SK-N-SH (cell line): ENCODE measurements around the gene CTU1. TPM values are rescaled to one million over a fixed set of nuclear protein-coding genes. Genes with fewer than 3 reads are reported as not detected.

ENCODE experiments used
- CTCF ChIA-PET: fragments of 300-600, 350-600 bp; formaldehyde crosslinking; extraction: SDS; loops from one replicate; lab custom pipeline; 2021; lab: Yijun Ruan, JAX
- POLR2A ChIA-PET: fragments of 350-600 bp; sonication (Branson Sonifier 250); formaldehyde crosslinking; extraction: SDS; loops from one replicate; lab custom pipeline; 2020; ENCODE audit warnings: antibody characterized with exemption, inconsistent platforms; lab: Yijun Ruan, JAX
- DNase-seq: peaks from one replicate; pipeline ENCODE4 v3.0.0; 2012
- H2AFZ ChIP-seq: fragments of 200-600 bp; sonication (generic); 2 replicates; pipeline ENCODE4 v1.8.1; 2016; ENCODE audit warnings: antibody characterized with exemption, mild to moderate bottlenecking, low read depth
- H3F3A ChIP-seq: fragments of 200-600 bp; sonication (generic); replicated peaks from 2 replicates; pipeline ENCODE3; 2016; ENCODE audit warnings: antibody characterized with exemption, mild to moderate bottlenecking; ENCODE audit not compliant: insufficient read depth
- H3K27ac ChIP-seq, 2 experiments: fragments of 200-500 bp in 1 of 2; fragments of 200-600 bp in 1 of 2; sonication (Bioruptor generic) in 1 of 2; sonication (generic), shearing (Covaris generic) in 1 of 2; 2 replicates each; pipeline versions ENCODE4 v1.5.1 to v1.6.1; 2014 to 2016; ENCODE audit warnings: low read depth in 2 of 2, inconsistent platforms in 1 of 2, low read length in 1 of 2, mild to moderate bottlenecking in 1 of 2, mixed read lengths in 1 of 2
- H3K27me3 ChIP-seq: fragments of 200-600 bp; sonication (generic), shearing (Covaris generic); 2 replicates; pipeline ENCODE4 v1.6.1; 2016; ENCODE audit warnings: mixed run types; ENCODE audit not compliant: insufficient read depth
- H3K36me3 ChIP-seq, 2 experiments: fragments of 200-500 bp in 1 of 2; fragments of 200-600 bp in 1 of 2; sonication (Bioruptor generic) in 1 of 2; sonication (generic) in 1 of 2; replicated peaks in 1 of 2; 2 replicates each; pipeline versions ENCODE3 to v1.5.1; 2014 to 2016; ENCODE audit warnings: low read length in 1 of 2, mild to moderate bottlenecking in 1 of 2; ENCODE audit not compliant: insufficient read depth in 2 of 2, control insufficient read depth in 1 of 2
- H3K4me1 ChIP-seq, 2 experiments: fragments of 200-500 bp in 1 of 2; fragments of 200-600 bp in 1 of 2; sonication (Bioruptor generic) in 1 of 2; sonication (generic), shearing (Covaris generic) in 1 of 2; 2 replicates each; pipeline versions ENCODE4 v1.5.1 to v1.6.1; 2014 to 2016; ENCODE audit warnings: low read depth in 1 of 2, low read length in 1 of 2, mixed run types in 1 of 2; ENCODE audit not compliant: insufficient read depth in 2 of 2, control insufficient read depth in 1 of 2
- H3K4me2 ChIP-seq: fragments of 200-600 bp; sonication (generic), shearing (Covaris generic); 2 replicates; pipeline ENCODE4 v1.6.1; 2017; ENCODE audit warnings: mixed run types
- H3K4me3 ChIP-seq, 2 experiments: fragments of 200-500 bp in 1 of 2; fragments of 200-600 bp in 1 of 2; sonication (Bioruptor generic) in 1 of 2; sonication (generic), shearing (Covaris generic) in 1 of 2; 2 replicates each; pipeline versions ENCODE4 v1.5.1 to v1.8.1; 2014 to 2016; ENCODE audit warnings: low read depth in 2 of 2, inconsistent platforms in 1 of 2, low read length in 1 of 2, mild to moderate bottlenecking in 1 of 2, mixed read lengths in 1 of 2, moderate library complexity in 1 of 2
- H3K79me2 ChIP-seq: fragments of 200-600 bp; sonication (generic); 2 replicates; pipeline ENCODE4 v1.8.1; 2017; ENCODE audit warnings: mild to moderate bottlenecking; ENCODE audit not compliant: insufficient read depth
- H3K9ac ChIP-seq: fragments of 200-600 bp; sonication (generic); 2 replicates; pipeline ENCODE4 v1.6.1; 2017; ENCODE audit warnings: mixed run types
- H3K9me2 ChIP-seq: fragments of 200-600 bp; sonication (generic); 2 replicates; pipeline ENCODE4 v1.6.1; 2017; ENCODE audit warnings: mixed run types
- H3K9me3 ChIP-seq: fragments of 200-600 bp; sonication (generic); 2 replicates; pipeline ENCODE4 v1.6.1; 2017; ENCODE audit warnings: mixed run types, mild to moderate bottlenecking, moderate library complexity
- H4K20me1 ChIP-seq: fragments of 200-600 bp; sonication (generic); 2 replicates; pipeline ENCODE4 v1.6.1; 2017; ENCODE audit warnings: mild to moderate bottlenecking, mixed run types; ENCODE audit not compliant: insufficient read depth
- CHD2 ChIP-seq: fragments of 150-350 bp; IDR thresholded peaks from 2 replicates; pipeline ENCODE4 v1.6.1; 2018; ENCODE audit warnings: low read length; ENCODE audit not compliant: partially characterized antibody
- ELF1 ChIP-seq: IDR thresholded peaks from 2 replicates; pipeline ENCODE4 v1.4.0; 2012
- EZH2phosphoT487 ChIP-seq: fragments of 200-600 bp; sonication (generic); IDR thresholded peaks from 2 replicates; pipeline ENCODE4 v1.6.1; 2017; ENCODE audit warnings: low read depth, mixed run types, mild to moderate bottlenecking, antibody characterized with exemption, moderate library complexity, borderline replicate concordance
- FOXM1 ChIP-seq: IDR thresholded peaks from 2 replicates; pipeline ENCODE4 v1.4.0; 2012; ENCODE audit warnings: low read depth, mild to moderate bottlenecking
- GATA2 ChIP-seq: sonication (generic); formaldehyde crosslinking; IDR thresholded peaks from 2 replicates; pipeline ENCODE4 v1.5.0; 2020; ENCODE audit warnings: mild to moderate bottlenecking, missing genetic modification reagents
- IRF3 ChIP-seq: fragments of 150-350 bp; IDR thresholded peaks from 2 replicates; pipeline ENCODE4 v1.6.1; 2016; ENCODE audit warnings: mild to moderate bottlenecking, low read depth, low read length
- MEF2A ChIP-seq: IDR thresholded peaks from 2 replicates; pipeline ENCODE4 v1.4.0; 2012; ENCODE audit warnings: low read depth, borderline replicate concordance
- MXI1 ChIP-seq: IDR thresholded peaks from 2 replicates; pipeline ENCODE4 v1.6.1; 2012; ENCODE audit warnings: mild to moderate bottlenecking, low read depth, low read length, improper control_type of control experiment
- NRF1 ChIP-seq: IDR thresholded peaks from 2 replicates; pipeline ENCODE4 v1.6.1; 2012; ENCODE audit warnings: low read depth, mild to moderate bottlenecking, low read length
- RCOR1 ChIP-seq: fragments of 150-350 bp; IDR thresholded peaks from 2 replicates; pipeline ENCODE4 v1.6.1; 2017; ENCODE audit warnings: antibody characterized with exemption, low read length
- RFX5 ChIP-seq: IDR thresholded peaks from 2 replicates; pipeline ENCODE4 v1.6.1; 2012; ENCODE audit warnings: mild to moderate bottlenecking, improper control_type of control experiment, low read length
- SIN3A ChIP-seq: IDR thresholded peaks from 2 replicates; pipeline ENCODE4 v1.6.1; 2012; ENCODE audit warnings: low read depth, mild to moderate bottlenecking, low read length, moderate library complexity, borderline replicate concordance
- SMC3 ChIP-seq: IDR thresholded peaks from 2 replicates; pipeline ENCODE4 v1.6.1; 2012; ENCODE audit warnings: low read depth, low read length, improper control_type of control experiment
- TAF1 ChIP-seq: IDR thresholded peaks from 2 replicates; pipeline ENCODE4 v1.6.1; 2012; ENCODE audit warnings: low read depth, mild to moderate bottlenecking, low read length, moderate library complexity, borderline replicate concordance
- WGBS: methylation state at CpG from one replicate; pipeline ENCODE4 v1.1.6; 2017; ENCODE audit warnings: low lambda C conversion rate; 5-methylcytosine and 5-hydroxymethylcytosine counted together
- polyA plus RNA-seq, 3 experiments: library from polyadenylated mRNA; depleted of rRNA; stranded (reverse); fragments of >200 nt; gene quantifications; 2 replicates each; pipeline ENCODE4 v1.2.3, GENCODE V29; 2012
- TF ChIP-seq, protein P1 (sequence below): IDR thresholded peaks from 2 replicates; pipeline ENCODE4 v1.6.1; 2012; ENCODE audit warnings: mild to moderate bottlenecking, low read depth, low read length, moderate library complexity
- TF ChIP-seq, protein P2 (sequence below): fragments of 150-350 bp; IDR thresholded peaks from 2 replicates; pipeline ENCODE4 v1.6.1; 2017; ENCODE audit warnings: antibody characterized with exemption, low read length, low read depth, borderline replicate concordance
- TF ChIP-seq, protein P3 (sequence below): IDR thresholded peaks from 2 replicates; pipeline ENCODE4; 2012

The CTU1 gene
- polyA plus RNA-seq, 1 of the 3 experiments (the other 2 are of a cell fraction): 8.8 TPM

GRCh38 chr19:51123802-51124201 lies 15.6 kb upstream of the CTU1 start (continued):
- TF ChIP-seq, protein P1, sequence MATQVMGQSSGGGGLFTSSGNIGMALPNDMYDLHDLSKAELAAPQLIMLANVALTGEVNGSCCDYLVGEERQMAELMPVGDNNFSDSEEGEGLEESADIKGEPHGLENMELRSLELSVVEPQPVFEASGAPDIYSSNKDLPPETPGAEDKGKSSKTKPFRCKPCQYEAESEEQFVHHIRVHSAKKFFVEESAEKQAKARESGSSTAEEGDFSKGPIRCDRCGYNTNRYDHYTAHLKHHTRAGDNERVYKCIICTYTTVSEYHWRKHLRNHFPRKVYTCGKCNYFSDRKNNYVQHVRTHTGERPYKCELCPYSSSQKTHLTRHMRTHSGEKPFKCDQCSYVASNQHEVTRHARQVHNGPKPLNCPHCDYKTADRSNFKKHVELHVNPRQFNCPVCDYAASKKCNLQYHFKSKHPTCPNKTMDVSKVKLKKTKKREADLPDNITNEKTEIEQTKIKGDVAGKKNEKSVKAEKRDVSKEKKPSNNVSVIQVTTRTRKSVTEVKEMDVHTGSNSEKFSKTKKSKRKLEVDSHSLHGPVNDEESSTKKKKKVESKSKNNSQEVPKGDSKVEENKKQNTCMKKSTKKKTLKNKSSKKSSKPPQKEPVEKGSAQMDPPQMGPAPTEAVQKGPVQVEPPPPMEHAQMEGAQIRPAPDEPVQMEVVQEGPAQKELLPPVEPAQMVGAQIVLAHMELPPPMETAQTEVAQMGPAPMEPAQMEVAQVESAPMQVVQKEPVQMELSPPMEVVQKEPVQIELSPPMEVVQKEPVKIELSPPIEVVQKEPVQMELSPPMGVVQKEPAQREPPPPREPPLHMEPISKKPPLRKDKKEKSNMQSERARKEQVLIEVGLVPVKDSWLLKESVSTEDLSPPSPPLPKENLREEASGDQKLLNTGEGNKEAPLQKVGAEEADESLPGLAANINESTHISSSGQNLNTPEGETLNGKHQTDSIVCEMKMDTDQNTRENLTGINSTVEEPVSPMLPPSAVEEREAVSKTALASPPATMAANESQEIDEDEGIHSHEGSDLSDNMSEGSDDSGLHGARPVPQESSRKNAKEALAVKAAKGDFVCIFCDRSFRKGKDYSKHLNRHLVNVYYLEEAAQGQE: no peak
- TF ChIP-seq EZH2phosphoT487 (no peak), TAF1 (no peak), SIN3A (no peak), SMC3 (no peak), FOXM1 (no peak)
- TF ChIP-seq, protein P2, sequence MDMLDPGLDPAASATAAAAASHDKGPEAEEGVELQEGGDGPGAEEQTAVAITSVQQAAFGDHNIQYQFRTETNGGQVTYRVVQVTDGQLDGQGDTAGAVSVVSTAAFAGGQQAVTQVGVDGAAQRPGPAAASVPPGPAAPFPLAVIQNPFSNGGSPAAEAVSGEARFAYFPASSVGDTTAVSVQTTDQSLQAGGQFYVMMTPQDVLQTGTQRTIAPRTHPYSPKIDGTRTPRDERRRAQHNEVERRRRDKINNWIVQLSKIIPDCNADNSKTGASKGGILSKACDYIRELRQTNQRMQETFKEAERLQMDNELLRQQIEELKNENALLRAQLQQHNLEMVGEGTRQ: no peak

DNA sequence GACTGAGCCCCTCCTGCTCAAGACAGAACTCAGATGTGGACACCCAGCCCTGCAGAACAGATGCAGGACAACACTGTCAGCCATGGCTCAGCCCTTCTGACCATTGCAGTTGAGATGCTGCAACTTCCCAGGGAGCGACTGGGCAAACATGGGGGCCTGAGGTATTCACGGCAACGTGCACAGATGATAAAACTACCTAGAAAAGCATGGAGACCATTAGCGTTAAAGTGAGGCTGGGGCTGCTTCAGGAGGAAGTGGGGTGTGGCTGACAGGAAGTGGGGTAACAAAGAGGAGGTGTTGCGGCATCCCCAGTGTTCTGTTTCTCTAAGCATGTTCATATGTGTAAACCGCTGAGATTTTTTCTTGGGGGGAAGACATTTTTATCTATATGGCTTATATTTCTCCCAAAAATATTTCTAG lies 15.2 kb upstream of the CTU1 start:
- Histone ChIP-seq H3K27ac (no peak overlapping the region), H3F3A (no peaks in the 10 kb centered on the region), H4K20me1 (no peaks in the 10 kb centered on the region), H3K9me2 (no peaks in the 10 kb centered on the region), H3K36me3 (no peaks in the 10 kb centered on the region), H3K4me2 (no peak overlapping the region), H3K9ac (no peak overlapping the region), H3K9me3 (no peaks in the 10 kb centered on the region), H3K4me1 (no peaks in the 10 kb centered on the region), H3K79me2 (no peaks in the 10 kb centered on the region), H2AFZ (no peak overlapping the region), H3K4me3 (no peak overlapping the region), H3K27me3 (peaks cover 61% of the 10 kb centered on the region)
- ChIA-PET CTCF (no interaction called here), POLR2A (no interaction called here)
- 13% methylated on average over 4 of the region's 6 CpGs for WGBS
- DNase-seq: no peak
- TF ChIP-seq MXI1: no peak
- TF ChIP-seq MEF2A: no peak
- TF ChIP-seq NRF1: no peak
- TF ChIP-seq SIN3A: no peak
- TF ChIP-seq RFX5: no peak
- no peak for TF ChIP-seq GATA2 (CRISPR knock-in tag)
- TF ChIP-seq, protein P1: no peak
- TF ChIP-seq ELF1: no peak
- TF ChIP-seq TAF1: no peak
- no peak for TF ChIP-seq RCOR1
- TF ChIP-seq, protein P3, sequence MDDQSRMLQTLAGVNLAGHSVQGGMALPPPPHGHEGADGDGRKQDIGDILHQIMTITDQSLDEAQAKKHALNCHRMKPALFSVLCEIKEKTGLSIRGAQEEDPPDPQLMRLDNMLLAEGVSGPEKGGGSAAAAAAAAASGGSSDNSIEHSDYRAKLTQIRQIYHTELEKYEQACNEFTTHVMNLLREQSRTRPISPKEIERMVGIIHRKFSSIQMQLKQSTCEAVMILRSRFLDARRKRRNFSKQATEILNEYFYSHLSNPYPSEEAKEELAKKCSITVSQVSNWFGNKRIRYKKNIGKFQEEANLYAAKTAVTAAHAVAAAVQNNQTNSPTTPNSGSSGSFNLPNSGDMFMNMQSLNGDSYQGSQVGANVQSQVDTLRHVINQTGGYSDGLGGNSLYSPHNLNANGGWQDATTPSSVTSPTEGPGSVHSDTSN: no peak
- TF ChIP-seq SMC3: no peak
- TF ChIP-seq CHD2: no peak
- TF ChIP-seq IRF3: no peak
